Muscle layer of colon (tissue), 2 donors: ENCODE data around the gene SLC17A7.

Experiments
- H3K27ac ChIP-seq: one replicate; pipeline ENCODE4 v1.7.0; 2013; ENCODE audit warnings: low read depth, mild to moderate bottlenecking, low read length, moderate library complexity
- H3K27me3 ChIP-seq, 2 donors: one replicate each; pipeline ENCODE4 v1.7.0; 2013; ENCODE audit warnings: low read length in 2 of 2, mild to moderate bottlenecking in 2 of 2; ENCODE audit not compliant: insufficient read depth in 2 of 2, control insufficient read depth in 1 of 2
- H3K36me3 ChIP-seq: one replicate; pipeline ENCODE4 v1.7.0; 2013; ENCODE audit warnings: mild to moderate bottlenecking, low read length; ENCODE audit not compliant: insufficient read depth
- H3K4me1 ChIP-seq: one replicate; pipeline ENCODE4 v1.7.0; 2013; ENCODE audit warnings: mild to moderate bottlenecking, low read length; ENCODE audit not compliant: insufficient read depth
- H3K4me3 ChIP-seq, 2 donors: one replicate each; pipeline ENCODE4 v1.7.0; 2013; ENCODE audit warnings: low read length in 2 of 2, low read depth in 1 of 2, mild to moderate bottlenecking in 1 of 2, moderate library complexity in 1 of 2
- H3K9ac ChIP-seq: one replicate; pipeline ENCODE4 v1.7.0; 2013; ENCODE audit warnings: low read length
- H3K9me3 ChIP-seq: one replicate; pipeline ENCODE4 v1.7.0; 2013; ENCODE audit warnings: mild to moderate bottlenecking, low read length
- donor health status: abdominal sarcoma.
- donor health status: Adenocarcinoma of cecum.

The SLC17A7 gene

DNA sequence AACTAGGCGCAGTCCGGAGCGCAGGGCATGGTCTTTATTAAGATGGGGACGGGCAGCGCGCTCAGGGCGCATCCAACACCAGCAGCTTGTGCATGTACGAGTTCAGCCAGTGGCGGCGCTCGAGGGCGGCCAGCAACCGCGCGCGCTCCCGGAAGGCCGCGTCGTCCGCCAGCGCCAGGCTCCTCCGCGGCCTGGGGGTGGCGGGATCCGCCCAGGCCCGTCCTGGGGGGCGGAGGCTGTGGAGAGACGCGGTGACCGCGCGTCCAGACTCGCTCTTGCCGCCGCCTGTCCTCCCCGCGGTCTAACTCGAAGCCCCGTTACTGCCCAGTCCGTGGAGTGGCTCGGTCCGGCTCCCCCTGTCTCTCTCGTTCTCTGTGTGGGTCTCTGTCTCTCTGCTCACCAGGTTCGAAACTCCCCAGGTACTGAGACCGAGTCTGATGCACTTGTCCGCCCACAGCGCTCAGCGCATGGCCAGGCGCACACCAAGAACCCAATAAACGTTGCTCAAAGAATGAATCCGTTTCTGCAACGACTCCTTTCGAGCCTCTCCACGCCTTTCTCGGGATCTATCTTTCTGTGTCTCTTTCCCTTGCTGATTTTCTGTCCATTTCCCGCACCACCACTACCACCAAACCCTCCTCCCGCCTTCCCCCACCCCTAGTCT is 18.8 kb downstream of the SLC17A7 start:
- Histone ChIP-seq H3K36me3 (no peaks in the 10 kb centered on the region), H3K4me1 (peaks cover 11% of the 10 kb centered on the region), H3K9ac (no peak overlapping the region), H3K9me3 (no peaks in the 10 kb centered on the region), H3K27me3 (peaks cover 69 to 85% of the 10 kb centered on the region in 2 donors), H3K4me3 (no peak overlapping the region), H3K27ac (no peak overlapping the region)

GRCh38 chr19:49421878-49422202 is 19.5 kb downstream of the SLC17A7 start:
- Histone ChIP-seq H3K27ac (no peak overlapping the region), H3K4me1 (peaks cover 11% of the 10 kb centered on the region), H3K9ac (no peak overlapping the region), H3K27me3 (peaks cover 62 to 84% of the 10 kb centered on the region in 2 donors), H3K4me3 (no peak overlapping the region), H3K36me3 (no peaks in the 10 kb centered on the region), H3K9me3 (no peaks in the 10 kb centered on the region)

- peaks cover 11% of the 10 kb centered on the region for H3K4me1 ChIP-seq
- H3K27ac ChIP-seq = no peak overlapping the region
- H3K27me3 ChIP-seq = peaks cover 56 to 82% of the 10 kb centered on the region in 2 donors
- no peak overlapping the region for H3K4me3 ChIP-seq
- no peaks in the 10 kb centered on the region for H3K9me3 ChIP-seq
- H3K9ac ChIP-seq = no peak overlapping the region
- no peaks in the 10 kb centered on the region for H3K36me3 ChIP-seq
These were observed 20.1 kb downstream of the SLC17A7 start for GRCh38 chr19:49421039-49421877.

GRCh38 chr19:49420227-49420626 is 21.1 kb downstream of the SLC17A7 start:
- no peaks in the 10 kb centered on the region for H3K36me3 ChIP-seq
- peaks cover 11% of the 10 kb centered on the region for H3K4me1 ChIP-seq
- H3K4me3 ChIP-seq = no peak overlapping the region
- no peak overlapping the region for H3K27ac ChIP-seq
- peaks cover 46 to 78% of the 10 kb centered on the region in 2 donors for H3K27me3 ChIP-seq
- no peak overlapping the region for H3K9ac ChIP-seq
- no peaks in the 10 kb centered on the region for H3K9me3 ChIP-seq

GRCh38 chr19:49419173-49419572 is 22.2 kb downstream of the SLC17A7 start:
- Histone ChIP-seq H3K4me1 (peaks cover 11% of the 10 kb centered on the region), H3K27ac (no peak overlapping the region), H3K27me3 (peaks cover 46 to 68% of the 10 kb centered on the region in 2 donors), H3K9me3 (no peaks in the 10 kb centered on the region), H3K9ac (no peak overlapping the region), H3K36me3 (no peaks in the 10 kb centered on the region), H3K4me3 (no peak overlapping the region)

- no peaks in the 10 kb centered on the region for H3K9me3 ChIP-seq
- H3K4me3 ChIP-seq = no peak overlapping the region
- peaks cover 11% of the 10 kb centered on the region for H3K4me1 ChIP-seq
- no peak overlapping the region for H3K9ac ChIP-seq
- no peak overlapping the region for H3K27ac ChIP-seq
- H3K36me3 ChIP-seq = no peaks in the 10 kb centered on the region
- peaks cover 41 to 61% of the 10 kb centered on the region in 2 donors for H3K27me3 ChIP-seq
These were observed 22.8 kb downstream of the SLC17A7 start for GRCh38 chr19:49418511-49418910.

DNA sequence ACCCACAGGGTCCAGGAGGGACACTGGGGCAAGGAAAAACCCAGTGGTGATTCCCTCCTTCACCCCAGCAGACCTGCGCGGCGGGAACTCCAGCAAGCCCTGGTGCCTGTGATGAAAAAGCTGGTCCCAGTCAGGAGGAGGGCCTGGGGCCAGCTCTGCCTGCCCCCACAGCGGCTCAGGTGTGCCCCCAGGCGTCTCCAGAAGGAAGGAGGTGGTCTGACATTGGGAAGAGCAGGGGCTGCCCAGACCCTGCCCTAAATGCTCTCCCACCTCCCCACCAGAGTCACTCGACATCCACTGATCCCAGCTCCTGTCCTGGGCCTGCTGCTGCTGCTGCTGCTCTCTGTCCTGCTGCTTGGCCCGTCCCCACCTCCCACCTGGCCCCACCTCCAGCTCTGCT is 24.2 kb downstream of the SLC17A7 start:
- Histone ChIP-seq H3K36me3 (no peaks in the 10 kb centered on the region), H3K9me3 (no peaks in the 10 kb centered on the region), H3K27ac (no peak overlapping the region), H3K4me1 (peaks cover 5% of the 10 kb centered on the region), H3K9ac (no peak overlapping the region), H3K27me3 (peaks cover 28 to 47% of the 10 kb centered on the region in 2 donors), H3K4me3 (no peak overlapping the region)

GRCh38 chr19:49415810-49416200 is 25.5 kb downstream of the SLC17A7 start:
- H3K27me3 ChIP-seq = peaks cover 17 to 37% of the 10 kb centered on the region in 2 donors
- no peaks in the 10 kb centered on the region for H3K4me1 ChIP-seq
- no peak overlapping the region for H3K27ac ChIP-seq
- no peaks in the 10 kb centered on the region for H3K9me3 ChIP-seq
- no peak overlapping the region for H3K9ac ChIP-seq
- no peaks in the 10 kb centered on the region for H3K36me3 ChIP-seq
- no peak overlapping the region for H3K4me3 ChIP-seq

DNA sequence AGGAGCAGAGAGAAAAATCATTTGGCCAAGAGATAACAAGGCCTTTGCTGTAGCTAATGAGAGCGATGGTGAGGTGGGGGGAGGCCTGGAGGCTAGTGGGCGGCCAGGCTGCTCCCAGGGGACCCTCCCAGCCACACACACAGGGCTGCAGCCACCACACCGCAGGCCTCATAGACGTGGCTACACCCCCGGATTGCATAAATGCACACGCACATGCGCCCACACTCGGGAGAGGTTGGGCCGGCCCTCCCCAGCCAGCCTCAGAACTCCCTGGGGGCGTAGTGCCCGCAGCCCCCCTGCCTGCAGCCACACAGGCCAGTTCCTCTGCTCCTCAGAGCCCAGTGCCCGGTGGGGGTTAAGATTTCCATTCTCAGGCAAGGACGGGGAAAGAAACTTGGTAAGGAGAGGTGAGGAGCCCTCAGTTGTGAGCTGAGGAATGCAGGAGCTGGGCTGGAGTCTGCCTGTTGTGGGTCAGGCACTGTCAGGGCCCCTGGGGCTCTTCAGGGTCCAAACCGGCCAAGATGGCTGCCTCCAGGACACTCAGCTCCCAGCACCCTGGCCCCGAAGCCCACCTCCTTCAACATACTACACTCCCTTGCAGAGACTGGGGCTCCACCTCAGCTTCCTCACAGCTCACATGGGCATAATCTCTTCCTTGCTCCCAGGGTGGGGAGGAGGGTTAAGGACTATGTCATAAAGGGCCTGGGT is 26.1 kb downstream of the SLC17A7 start:
- H3K36me3 ChIP-seq = no peaks in the 10 kb centered on the region
- H3K4me3 ChIP-seq = no peak overlapping the region
- no peaks in the 10 kb centered on the region for H3K4me1 ChIP-seq
- peaks cover 12 to 32% of the 10 kb centered on the region in 2 donors for H3K27me3 ChIP-seq
- no peaks in the 10 kb centered on the region for H3K9me3 ChIP-seq
- no peak overlapping the region for H3K27ac ChIP-seq
- no peak overlapping the region for H3K9ac ChIP-seq

- H3K36me3 ChIP-seq = no peaks in the 10 kb centered on the region
- H3K27me3 ChIP-seq = peaks cover 7 to 22% of the 10 kb centered on the region in 2 donors
- H3K4me3 ChIP-seq = no peak overlapping the region
- no peaks in the 10 kb centered on the region for H3K9me3 ChIP-seq
- no peak overlapping the region for H3K27ac ChIP-seq
- H3K4me1 ChIP-seq = no peaks in the 10 kb centered on the region
- no peak overlapping the region for H3K9ac ChIP-seq
These were observed 27.1 kb downstream of the SLC17A7 start for GRCh38 chr19:49414256-49414655.

GRCh38 chr19:49413348-49413747 is 28.0 kb downstream of the SLC17A7 start:
- H3K27me3 ChIP-seq = peaks cover 0 to 17% of the 10 kb centered on the region in 2 donors

More at GRCh38 chr19:49413348-49413747, 28.0 kb downstream of the SLC17A7 start:
- no peak overlapping the region for H3K9ac ChIP-seq
- H3K9me3 ChIP-seq = no peaks in the 10 kb centered on the region
- no peak overlapping the region for H3K27ac ChIP-seq
- H3K4me1 ChIP-seq = no peaks in the 10 kb centered on the region
- no peak overlapping the region for H3K4me3 ChIP-seq
- no peaks in the 10 kb centered on the region for H3K36me3 ChIP-seq
